Astrocyte (in vitro differentiated cells and primary cell): ENCODE measurements around the gene MRFAP1.

ENCODE experiments used
- CTCF ChIP-seq: IDR thresholded peaks from 2 replicates; pipeline ENCODE4 v1.5.1; 2011; ENCODE audit warnings: low read depth, mild to moderate bottlenecking, inconsistent platforms, low read length, moderate library complexity; ENCODE audit not compliant: insufficient read depth
- EZH2 ChIP-seq: IDR thresholded peaks from 2 replicates; pipeline ENCODE4 v1.6.1; 2012; ENCODE audit warnings: mild to moderate bottlenecking, low read length, inconsistent platforms; ENCODE audit not compliant: insufficient read depth

GRCh38 chr4:6618386-6619115 is 21.9 kb upstream of the MRFAP1 start:
- TF ChIP-seq CTCF = no peak
- TF ChIP-seq EZH2 = no peak
